CD14-positive monocyte (primary cell): Measurements from ENCODE around the gene TBC1D12. TPM values are rescaled to one million over a fixed set of nuclear protein-coding genes. Genes with fewer than 3 reads are reported as not detected.

ENCODE experiments used
- DNase-seq, 3 donors: peaks; one replicate each; pipeline ENCODE4 v3.0.0-alpha.2; 2011 to 2022
- H2AFZ ChIP-seq: 2 replicates; pipeline ENCODE4 v1.6.0; 2012; ENCODE audit warnings: mild to moderate bottlenecking, low read depth, low read length, inconsistent platforms; ENCODE audit not compliant: insufficient read depth, poor library complexity, severe bottlenecking
- H3K27ac ChIP-seq, 2 donors: 1 replicate in 1 of 2; 2 replicates in 1 of 2; pipeline ENCODE4 v1.5.1; 2012 to 2013; ENCODE audit warnings: low read length in 2 of 2, control low read depth in 1 of 2, inconsistent platforms in 1 of 2, low read depth in 1 of 2, mild to moderate bottlenecking in 1 of 2
- H3K27me3 ChIP-seq, 2 donors: one replicate each; pipeline versions ENCODE4 v1.6.0 to v1.6.1; 2011 to 2013; ENCODE audit warnings: low read length in 2 of 2; ENCODE audit not compliant: control insufficient read depth in 2 of 2, insufficient read depth in 2 of 2
- H3K36me3 ChIP-seq, 2 donors: replicated peaks in 1 of 2; 1 replicate in 1 of 2; 2 replicates in 1 of 2; pipeline versions ENCODE4 v1.5.1 to v1.6.1; 2012 to 2013; ENCODE audit warnings: low read length in 2 of 2, control low read depth in 1 of 2, inconsistent platforms in 1 of 2, mild to moderate bottlenecking in 1 of 2; ENCODE audit not compliant: insufficient read depth in 2 of 2, control insufficient read depth in 1 of 2
- H3K4me1 ChIP-seq, 2 donors: 1 replicate in 1 of 2; 2 replicates in 1 of 2; pipeline versions ENCODE4 v1.5.1 to v1.6.1; 2012 to 2013; ENCODE audit warnings: low read length in 2 of 2, control low read depth in 1 of 2, inconsistent platforms in 1 of 2, mild to moderate bottlenecking in 1 of 2, moderate library complexity in 1 of 2; ENCODE audit not compliant: insufficient read depth in 2 of 2, control insufficient read depth in 1 of 2
- H3K4me2 ChIP-seq: replicated peaks from 2 replicates; pipeline ENCODE3; 2012; ENCODE audit warnings: low read length, moderate library complexity, mild to moderate bottlenecking; ENCODE audit not compliant: poor library complexity, severe bottlenecking; ENCODE audit errors: extremely low read depth
- H3K4me3 ChIP-seq, 3 experiments: fragments of 200-600 bp in 1 of 3; sonication (generic) in 1 of 3; replicated peaks in 1 of 3; 1 replicate in 2 of 3; 2 replicates in 1 of 3; pipeline ENCODE4 v1.5.1; 2011 to 2013; ENCODE audit warnings: low read length in 3 of 3, mild to moderate bottlenecking in 3 of 3, control low read depth in 2 of 3, low read depth in 2 of 3, inconsistent platforms in 1 of 3, moderate library complexity in 1 of 3
- H3K79me2 ChIP-seq: 2 replicates; pipeline ENCODE4 v1.6.0; 2012; ENCODE audit warnings: mild to moderate bottlenecking, control low read depth, inconsistent platforms, low read length, moderate library complexity; ENCODE audit not compliant: insufficient read depth
- H3K9ac ChIP-seq: 2 replicates; pipeline ENCODE4 v1.6.0; 2017; ENCODE audit warnings: low read length, mild to moderate bottlenecking; ENCODE audit not compliant: insufficient read depth, poor library complexity, severe bottlenecking
- H3K9me3 ChIP-seq, 2 donors: replicated peaks in 1 of 2; 1 replicate in 1 of 2; 2 replicates in 1 of 2; pipeline versions ENCODE4 v1.5.1 to v1.6.1; 2012 to 2013; ENCODE audit warnings: low read length in 2 of 2, control low read depth in 1 of 2; ENCODE audit not compliant: control insufficient read depth in 1 of 2, insufficient read depth in 1 of 2
- H4K20me1 ChIP-seq: 2 replicates; pipeline ENCODE4 v1.6.0; 2012; ENCODE audit warnings: mild to moderate bottlenecking, low read length, control low read depth, moderate library complexity; ENCODE audit not compliant: insufficient read depth
- H3K27ac Mint-ChIP-seq, 7 donors: one replicate each; pipeline ENCODE4 v1.8.0; 2020; ENCODE audit warnings: mild to moderate bottlenecking in 7 of 7, mixed read lengths in 7 of 7, moderate library complexity in 6 of 7, inconsistent platforms in 2 of 7
- H3K27me3 Mint-ChIP-seq, 3 donors: one replicate each; pipeline ENCODE4 v1.8.0; 2021 to 2022; ENCODE audit warnings: low read depth in 3 of 3, mild to moderate bottlenecking in 3 of 3, mixed read lengths in 3 of 3, moderate library complexity in 3 of 3, inconsistent platforms in 1 of 3
- H3K36me3 Mint-ChIP-seq, 2 donors: one replicate each; pipeline ENCODE4 v1.8.0; 2020; ENCODE audit warnings: mixed read lengths in 2 of 2, inconsistent platforms in 1 of 2, mild to moderate bottlenecking in 1 of 2
- H3K4me1 Mint-ChIP-seq: one replicate; pipeline ENCODE4 v1.8.0; 2020; ENCODE audit warnings: mild to moderate bottlenecking, mixed read lengths
- H3K4me3 Mint-ChIP-seq, 2 donors: one replicate each; pipeline ENCODE4 v1.8.0; 2020; ENCODE audit warnings: mild to moderate bottlenecking in 2 of 2, mixed read lengths in 2 of 2, moderate library complexity in 1 of 2
- H3K9me3 Mint-ChIP-seq, 7 donors: one replicate each; pipeline ENCODE4 v1.8.0; 2020 to 2022; ENCODE audit warnings: mixed read lengths in 7 of 7, mild to moderate bottlenecking in 6 of 7, moderate library complexity in 6 of 7, inconsistent platforms in 2 of 7
- CTCF ChIP-seq: fragments of 200-600 bp; IDR thresholded peaks from one replicate; pipeline ENCODE4 v1.8.0; 2022; ENCODE audit warnings: antibody characterized with exemption, mild to moderate bottlenecking
- WGBS: methylation state at CpG from one replicate; pipeline ENCODE4 v1.1.5; 2013; ENCODE audit warnings: missing lambda C conversion rate; ENCODE audit not compliant: insufficient coverage; 5-methylcytosine and 5-hydroxymethylcytosine counted together
- intact Hi-C, 2 donors: fragments of 100-400 bp; cut with micrococcal nuclease; formaldehyde crosslinking; loops; one replicate each; pipeline versions ENCODE4 v1.15.0 to v1.15.1; 2023
- polyA minus RNA-seq: library from RNA; depleted of rRNA, polyadenylated mRNA; stranded (reverse); fragments of >200 nt; gene quantifications from 2 replicates; pipeline ENCODE4 v1.2.3, GENCODE V29; 2012
- polyA plus RNA-seq, 3 donors: library from polyadenylated mRNA; depleted of rRNA in 1 of 3; unstranded in 2 of 3; stranded (reverse) in 1 of 3; fragments of 300-500 nt in 2 of 3; fragments of >200 nt in 1 of 3; fragmentation: Illumina TruSeq in 2 of 3; gene quantifications; 1 replicate in 2 of 3; 2 replicates in 1 of 3; pipeline ENCODE4 v1.2.3, GENCODE V29; 2012 to 2021
- total RNA-seq, 12 experiments: library from RNA in 1 of 12; stranded (reverse) in 1 of 12; fragments of 120-200 nt in 1 of 12; gene quantifications; one replicate each; pipeline ENCODE4 v1.2.4 and lab custom pipeline; 2013 to 2026; ENCODE audit warnings: mixed read lengths in 6 of 12, inconsistent platforms in 1 of 12

Gene TBC1D12
- total RNA-seq (2013) = 13.4 TPM
- 10 to 100 TPM in 1 of 3 donors, 1 to 10 TPM in 2; 3.1 to 10.5 (median 3.4) TPM for polyA plus RNA-seq
- polyA minus RNA-seq = 11.6 and 12.1 TPM in 2 replicates
- total RNA-seq (lab: John Stamatoyannopoulos, UW) = 62.0 to 119 (median 85.4) reads per million in 11 experiments

- peaks cover 15 to 23% of the 10 kb centered on the region in 2 donors for H3K4me1 ChIP-seq
- H3K27ac Mint-ChIP-seq = peak within 1 kb of the TSS; percentile 37 to 96 (median 95)
- H3K79me2 ChIP-seq = peaks cover 42% of the 10 kb centered on the region
- peaks cover 0 to 3% of the 10 kb centered on the region in 2 donors for H3K36me3 Mint-ChIP-seq
- peak within 1 kb of the TSS; percentile 87 to 97 for H3K27ac ChIP-seq
- H3K4me2 ChIP-seq = peak within 1 kb of the TSS; percentile 81
- peak within 1 kb of the TSS; percentile 100 for H3K9ac ChIP-seq
- intact Hi-C loops = loop anchor here in 1 of 2 donors (5.0 kb wide), 1 partner anchor 40 kb away; the partner anchor contains the start of gene NOC3L
- peak within 1 kb of the TSS; percentile 69 for H2AFZ ChIP-seq
- under 1% methylated on average over 53 of the region's 56 CpGs for WGBS
- peaks cover 0 to 16% of the 10 kb centered on the region in 2 donors for H3K27me3 ChIP-seq
- no peak for TF ChIP-seq CTCF
- H3K9me3 Mint-ChIP-seq = peaks cover 7 to 16% (median 11%) of the 10 kb centered on the region in 7 donors
- peak within 1 kb of the TSS; percentile 75 to 88 (median 79) for H3K4me3 ChIP-seq
- DNase-seq = peak; percentile 83 to 92 (median 91)
- H3K27me3 Mint-ChIP-seq = peaks cover 43 to 50% (median 48%) of the 10 kb centered on the region in 3 donors
- H3K4me1 Mint-ChIP-seq = peaks cover 19% of the 10 kb centered on the region
- H3K36me3 ChIP-seq = no peaks in the 10 kb centered on the region
- peaks cover 10% of the 10 kb centered on the region for H4K20me1 ChIP-seq
- H3K4me3 Mint-ChIP-seq = peak within 1 kb of the TSS; percentile 84 to 91
- no peaks in the 10 kb centered on the region for H3K9me3 ChIP-seq
These were observed at the start of gene TBC1D12 for GRCh38 chr10:94402204-94402842. TBC1D12 (plus strand) TSS chr10:94402541; CDS start chr10:94402614, 73 bp downstream.

- intact Hi-C loops = no loop called here
- H3K4me3 ChIP-seq = no peak overlapping the region
- H3K4me3 Mint-ChIP-seq = no peak overlapping the region
- no peaks in the 10 kb centered on the region for H3K27me3 Mint-ChIP-seq
- WGBS = no CpG with 5 or more reads among the region's 3 CpGs
- H3K4me1 ChIP-seq = no peaks in the 10 kb centered on the region
- no peak overlapping the region for H2AFZ ChIP-seq
- H3K4me1 Mint-ChIP-seq = no peaks in the 10 kb centered on the region
- no peak for TF ChIP-seq CTCF
- no peaks in the 10 kb centered on the region for H3K27me3 ChIP-seq
- H3K27ac Mint-ChIP-seq = no peak overlapping the region
- DNase-seq = no peak
- no peaks in the 10 kb centered on the region for H3K79me2 ChIP-seq
- H4K20me1 ChIP-seq = no peaks in the 10 kb centered on the region
- no peak overlapping the region for H3K27ac ChIP-seq
- no peaks in the 10 kb centered on the region for H3K9me3 Mint-ChIP-seq
- H3K4me2 ChIP-seq = no peak overlapping the region
- no peaks in the 10 kb centered on the region for H3K9me3 ChIP-seq
- H3K36me3 Mint-ChIP-seq = peaks cover 61 to 68% of the 10 kb centered on the region in 2 donors
- no peak overlapping the region for H3K9ac ChIP-seq
- H3K36me3 ChIP-seq = peaks cover 68 to 96% of the 10 kb centered on the region in 2 donors
These were observed 49.0 kb upstream of the TBC1D12 start for GRCh38 chr10:94353336-94353735.
